Cardiac septum (tissue), 1 donor: Measurements from ENCODE around the gene ASCL5. TPM values are rescaled to one million over a fixed set of nuclear protein-coding genes. Genes with fewer than 3 reads are reported as not detected.

ENCODE experiments used
- DNase-seq: peaks from one replicate; pipeline ENCODE4 v3.0.0-alpha.2; 2020; ENCODE audit warnings: low spot score
- intact Hi-C: fragments of 100-400 bp; cut with DNase I; formaldehyde crosslinking; loops from one replicate; pipeline ENCODE4 v1.14.0; 2022
- total RNA-seq: library from RNA; stranded (reverse); fragmentation: NEBNext Ultra II Directional; extraction: Animal tissue kit (Norgen Biotek cat#: 25700); gene quantifications from one replicate; pipeline ENCODE4 v1.2.1, GENCODE V29; 2021
- donor health status: DM: no; HTN: no; CAD: no.

Gene ASCL5
- total RNA-seq, 1 donor from 2014 or later, result not detected

DNA sequence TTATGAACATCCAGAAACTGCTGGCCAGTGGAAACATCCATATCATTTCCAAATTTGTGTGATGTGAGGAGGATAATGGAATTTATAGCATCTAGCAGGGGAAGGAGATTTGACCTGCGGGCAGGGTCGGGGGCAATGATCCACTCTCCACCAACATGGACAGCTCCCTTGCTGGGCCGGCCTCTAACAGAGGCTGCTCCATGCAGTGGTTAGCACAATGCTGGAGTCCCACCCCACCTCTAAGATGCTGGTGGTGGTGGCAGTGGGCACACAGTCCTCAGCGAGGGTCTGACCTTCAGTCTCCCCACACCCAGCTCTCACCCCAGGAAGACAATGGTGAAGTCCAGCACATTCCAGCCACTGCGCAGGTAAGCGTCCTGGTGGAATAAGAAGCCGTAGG lies 33.4 kb downstream of the ASCL5 start:
- no peak for DNase-seq

GRCh38 chr1:201092738-201093137 lies 34.2 kb downstream of the ASCL5 start:
- no peak for DNase-seq
- intact Hi-C loops, result no loop called here

More for the DNA sequence above, 33.4 kb downstream of the ASCL5 start:
- intact Hi-C loops, result no loop called here

GRCh38 chr1:201091256-201091655 lies 35.7 kb downstream of the ASCL5 start:
- intact Hi-C loops, result no loop called here
- DNase-seq, result no peak

DNA sequence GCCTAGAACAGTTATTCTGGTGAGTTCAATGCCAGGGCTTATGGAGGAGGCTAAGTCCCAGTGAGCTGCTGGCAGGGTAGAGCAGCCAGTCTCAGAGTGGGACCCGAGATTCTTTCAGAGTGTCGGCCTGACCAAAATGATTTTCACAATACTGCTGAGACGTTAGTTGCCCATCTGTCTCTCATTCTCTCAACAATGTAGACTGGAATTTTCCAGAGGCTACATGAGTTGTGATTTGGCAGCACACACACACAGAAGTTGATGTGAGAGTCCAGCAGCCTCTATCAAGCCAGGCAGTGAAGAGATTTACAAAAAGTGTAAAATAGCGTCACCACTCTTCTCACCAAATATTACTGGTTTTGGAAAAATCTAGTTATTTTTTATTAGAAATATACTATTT lies 36.4 kb downstream of the ASCL5 start:
- intact Hi-C loops, result no loop called here
- no peak for DNase-seq

- no peak for DNase-seq
- intact Hi-C loops, result loop anchor here (10.0 kb wide), 1 partner anchor 135 kb away; no protein-coding TSS in a partner anchor
Observed at GRCh38 chr1:201089596-201089995, 37.4 kb downstream of the ASCL5 start.

- intact Hi-C loops, result loop anchor here (10.0 kb wide), 1 partner anchor 136 kb away; no protein-coding TSS in a partner anchor
Observed at GRCh38 chr1:201088901-201089525, 38.0 kb downstream of the ASCL5 start.

GRCh38 chr1:201088395-201088794 lies 38.6 kb downstream of the ASCL5 start:
- no peak for DNase-seq
- intact Hi-C loops, result loop anchor here (10.0 kb wide), 1 partner anchor 136 kb away; no protein-coding TSS in a partner anchor

More at GRCh38 chr1:201088901-201089525, 38.0 kb downstream of the ASCL5 start:
- DNase-seq, result no peak

- intact Hi-C loops, result loop anchor here (10.0 kb wide), 1 partner anchor 139 kb away; no protein-coding TSS in a partner anchor
- DNase-seq, result no peak
Observed at GRCh38 chr1:201085902-201086735, 40.9 kb downstream of the ASCL5 start.

DNA sequence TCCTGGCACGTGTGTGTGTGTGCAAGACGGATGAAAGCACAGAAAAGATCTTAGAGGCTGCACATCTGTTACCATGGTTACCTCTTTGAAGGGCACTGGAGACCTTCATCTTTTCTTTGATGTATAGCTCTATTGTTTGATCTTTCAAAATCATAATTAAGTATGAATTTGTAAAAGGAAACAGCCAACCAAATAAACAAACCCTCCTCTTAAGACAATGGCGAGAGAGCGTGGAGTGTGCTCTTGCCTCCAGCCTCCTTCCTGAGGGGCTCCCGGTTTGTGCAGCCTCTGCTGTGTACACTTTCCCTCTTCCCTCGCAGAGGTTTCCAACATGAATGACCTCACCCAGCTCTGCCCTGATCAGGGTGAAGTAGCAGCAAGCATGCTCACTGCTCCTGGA lies 42.7 kb downstream of the ASCL5 start:
- no peak for DNase-seq
- intact Hi-C loops, result loop anchor here (10.0 kb wide), 1 partner anchor 141 kb away; no protein-coding TSS in a partner anchor

- intact Hi-C loops, result loop anchor here (10.0 kb wide), 1 partner anchor 141 kb away; no protein-coding TSS in a partner anchor
- no peak for DNase-seq
Observed at GRCh38 chr1:201083741-201084140, 43.2 kb downstream of the ASCL5 start.

DNA sequence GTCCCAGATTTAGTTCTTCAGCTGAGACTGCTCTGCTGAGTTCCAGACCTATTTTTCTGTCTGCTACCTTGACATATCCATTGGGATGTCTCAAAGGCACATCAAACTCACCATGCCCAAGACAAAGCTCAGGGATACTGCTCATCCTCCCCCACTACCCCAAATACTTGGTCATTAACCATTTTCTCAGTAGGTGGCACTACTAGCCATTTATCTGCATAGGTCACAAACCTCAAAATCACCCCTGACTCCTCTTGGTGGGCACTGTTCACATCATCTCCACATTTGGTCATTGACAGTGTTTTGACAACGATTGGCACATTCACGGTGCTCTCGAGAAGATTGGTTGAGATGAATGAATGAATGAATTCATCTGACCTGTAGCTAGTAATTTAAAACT lies 46.8 kb downstream of the ASCL5 start:
- DNase-seq, result no peak
- intact Hi-C loops, result loop anchor here (10.0 kb wide), 1 partner anchor 145 kb away; no protein-coding TSS in a partner anchor

DNA sequence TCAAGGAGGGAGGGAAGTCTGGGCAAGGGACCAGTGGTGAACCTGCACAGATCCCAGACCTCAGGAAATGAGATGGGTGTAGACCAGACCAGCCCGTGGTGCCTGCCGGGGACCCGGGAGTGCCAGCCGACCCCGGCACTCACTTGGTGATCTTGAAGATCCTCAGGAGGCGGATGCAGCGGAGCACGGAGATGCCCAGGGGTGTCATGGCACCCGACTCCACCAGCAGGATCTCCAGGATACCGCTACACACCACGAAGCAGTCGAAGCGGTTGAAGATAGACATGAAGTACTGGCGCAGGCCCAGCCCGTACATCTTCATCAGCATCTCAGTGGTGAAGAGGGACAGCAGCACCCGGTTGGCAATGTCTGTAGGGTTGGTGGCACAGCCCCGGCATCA lies 49.2 kb downstream of the ASCL5 start:
- intact Hi-C loops, result no loop called here

GRCh38 chr1:201077116-201077515 lies 49.9 kb downstream of the ASCL5 start:
- no peak for DNase-seq
- intact Hi-C loops, result no loop called here

More for the DNA sequence above, 49.2 kb downstream of the ASCL5 start:
- DNase-seq, result no peak

GRCh38 chr1:201076092-201076491 lies 50.9 kb downstream of the ASCL5 start:
- intact Hi-C loops, result no loop called here
- no peak for DNase-seq

- intact Hi-C loops, result no loop called here
- DNase-seq, result no peak
Observed at GRCh38 chr1:201074018-201074417, 53.0 kb downstream of the ASCL5 start.

GRCh38 chr1:201072922-201073321 lies 54.1 kb downstream of the ASCL5 start:
- intact Hi-C loops, result no loop called here
- no peak for DNase-seq

- intact Hi-C loops, result no loop called here
- no peak for DNase-seq
Observed at GRCh38 chr1:201072149-201072548, 54.8 kb downstream of the ASCL5 start.

DNA sequence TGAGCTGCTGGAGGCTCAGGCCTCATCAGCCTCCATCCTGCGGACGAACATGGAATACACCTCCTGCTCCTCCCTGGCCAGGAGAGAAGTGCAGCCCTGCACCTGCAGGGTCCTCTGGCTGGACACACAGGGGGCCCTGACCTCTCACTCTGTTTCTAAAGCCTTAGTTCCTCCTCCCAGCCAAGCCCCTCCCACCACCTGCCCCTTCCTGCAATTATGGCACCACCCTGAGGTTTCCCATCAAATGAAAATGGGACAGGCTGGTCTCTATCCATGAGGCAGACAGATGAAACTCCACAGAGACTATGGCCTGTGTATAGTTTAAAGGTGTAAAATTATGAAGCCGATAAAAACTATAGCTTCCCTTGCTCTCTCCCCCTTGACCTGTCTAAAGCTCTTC lies 57.3 kb downstream of the ASCL5 start:
- DNase-seq, result no peak
- intact Hi-C loops, result no loop called here

GRCh38 chr1:201068976-201069375 lies 58.0 kb downstream of the ASCL5 start:
- DNase-seq, result no peak
- intact Hi-C loops, result no loop called here

- no peak for DNase-seq
Observed at GRCh38 chr1:201066986-201067385, 60.0 kb downstream of the ASCL5 start.

DNA sequence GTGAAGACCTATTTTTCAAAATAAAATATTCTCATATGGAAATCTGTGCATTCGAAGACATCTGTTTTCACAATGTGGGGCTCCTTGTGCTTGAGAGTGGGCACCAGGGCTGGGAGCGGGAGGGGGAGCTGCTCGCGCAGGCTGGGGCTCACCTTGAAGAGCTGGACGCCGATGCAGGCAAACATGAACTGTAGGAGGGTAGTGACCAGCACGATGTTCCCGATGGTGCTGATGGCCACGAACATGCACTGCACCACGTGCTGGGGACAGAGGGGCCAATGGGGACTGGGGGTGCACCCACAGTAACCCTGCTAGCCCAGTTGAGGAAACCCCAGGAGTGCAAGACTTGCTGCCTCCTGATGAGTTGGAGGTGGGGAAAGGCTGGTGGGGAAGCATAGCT lies 61.3 kb downstream of the ASCL5 start:
- no peak for DNase-seq
- intact Hi-C loops, result no loop called here

More at GRCh38 chr1:201066986-201067385, 60.0 kb downstream of the ASCL5 start:
- intact Hi-C loops, result no loop called here
